ENCODE results near the gene ANAPC1. TPM values are rescaled to one million over a fixed set of nuclear protein-coding genes. Genes with fewer than 3 reads are reported as not detected.
A peak's percentile ranks its signal among the peaks of the same experiment; 100 is the strongest.

The ANAPC1 gene
- total RNA-seq, 1 donor from 2014 or later = 52.9 TPM

GRCh38 chr2:111924617-111925107 lies 40.7 kb upstream of the ANAPC1 start:
- no peaks in the 10 kb centered on the region for H3K27me3 Mint-ChIP-seq
- no peak for DNase-seq (ENCODE audit: extremely low spot score, unreplicated experiment)
- peak overlapping the region; percentile 10 for H3K4me3 Mint-ChIP-seq
- peak overlapping the region; percentile 77 for H3K27ac Mint-ChIP-seq
- H3K4me1 Mint-ChIP-seq (ENCODE audit: unreplicated experiment) = peaks cover 41% of the 10 kb centered on the region
- peaks cover 22% of the 10 kb centered on the region for H3K36me3 Mint-ChIP-seq
- TF ChIP-seq, protein P1, sequence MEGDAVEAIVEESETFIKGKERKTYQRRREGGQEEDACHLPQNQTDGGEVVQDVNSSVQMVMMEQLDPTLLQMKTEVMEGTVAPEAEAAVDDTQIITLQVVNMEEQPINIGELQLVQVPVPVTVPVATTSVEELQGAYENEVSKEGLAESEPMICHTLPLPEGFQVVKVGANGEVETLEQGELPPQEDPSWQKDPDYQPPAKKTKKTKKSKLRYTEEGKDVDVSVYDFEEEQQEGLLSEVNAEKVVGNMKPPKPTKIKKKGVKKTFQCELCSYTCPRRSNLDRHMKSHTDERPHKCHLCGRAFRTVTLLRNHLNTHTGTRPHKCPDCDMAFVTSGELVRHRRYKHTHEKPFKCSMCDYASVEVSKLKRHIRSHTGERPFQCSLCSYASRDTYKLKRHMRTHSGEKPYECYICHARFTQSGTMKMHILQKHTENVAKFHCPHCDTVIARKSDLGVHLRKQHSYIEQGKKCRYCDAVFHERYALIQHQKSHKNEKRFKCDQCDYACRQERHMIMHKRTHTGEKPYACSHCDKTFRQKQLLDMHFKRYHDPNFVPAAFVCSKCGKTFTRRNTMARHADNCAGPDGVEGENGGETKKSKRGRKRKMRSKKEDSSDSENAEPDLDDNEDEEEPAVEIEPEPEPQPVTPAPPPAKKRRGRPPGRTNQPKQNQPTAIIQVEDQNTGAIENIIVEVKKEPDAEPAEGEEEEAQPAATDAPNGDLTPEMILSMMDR (conservative IDR thresholded peaks at IDR 0.05) = no peak
- no peaks in the 10 kb centered on the region for H3K9me3 Mint-ChIP-seq

GRCh38 chr2:111923276-111923804 lies 39.3 kb upstream of the ANAPC1 start:
- Mint-ChIP-seq H3K4me1 (ENCODE audit: unreplicated experiment) (peaks cover 54% of the 10 kb centered on the region), H3K9me3 (no peaks in the 10 kb centered on the region), H3K27ac (peak overlapping the region; percentile 15), H3K27me3 (no peaks in the 10 kb centered on the region), H3K36me3 (peaks cover 18% of the 10 kb centered on the region), H3K4me3 (peak overlapping the region; percentile 55)
- peak; percentile 79 for DNase-seq (ENCODE audit: extremely low spot score, unreplicated experiment)
- TF ChIP-seq, protein P1 (conservative IDR thresholded peaks at IDR 0.05) = no peak

GRCh38 chr2:111919794-111920608 lies 36.0 kb upstream of the ANAPC1 start:
- peaks cover 65% of the 10 kb centered on the region for H3K4me1 Mint-ChIP-seq (ENCODE audit: unreplicated experiment)
- no peaks in the 10 kb centered on the region for H3K27me3 Mint-ChIP-seq
- TF ChIP-seq, protein P1 (conservative IDR thresholded peaks at IDR 0.05) = no peak
- peaks cover 13% of the 10 kb centered on the region for H3K36me3 Mint-ChIP-seq
- peak overlapping the region; percentile 74 for H3K27ac Mint-ChIP-seq
- H3K4me3 Mint-ChIP-seq = peak overlapping the region; percentile 45
- no peaks in the 10 kb centered on the region for H3K9me3 Mint-ChIP-seq
- no peak for DNase-seq (ENCODE audit: extremely low spot score, unreplicated experiment)

DNA sequence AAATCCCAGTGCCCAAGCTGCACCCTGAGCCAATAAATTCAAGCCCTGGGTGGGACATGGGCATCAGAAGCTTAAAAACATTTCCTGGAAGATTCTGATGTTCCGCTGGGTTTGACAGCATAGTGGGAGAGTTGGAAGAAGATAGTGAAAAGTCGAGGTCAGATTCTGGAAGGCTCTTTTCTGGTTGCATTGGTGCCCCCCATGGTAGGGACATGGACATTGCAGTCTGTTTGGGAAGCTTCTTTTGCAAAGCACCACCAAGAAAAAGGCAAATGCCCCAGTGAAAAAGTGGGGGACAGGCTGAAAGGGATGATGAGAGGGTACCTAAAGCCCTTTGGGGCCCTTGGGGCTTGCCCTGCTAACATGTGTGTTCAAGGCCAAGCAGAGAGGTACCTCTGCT lies 35.4 kb upstream of the ANAPC1 start:
- no peak for DNase-seq (ENCODE audit: extremely low spot score, unreplicated experiment)
- Mint-ChIP-seq H3K27me3 (no peaks in the 10 kb centered on the region), H3K4me3 (no peak overlapping the region), H3K27ac (no peak overlapping the region), H3K9me3 (no peaks in the 10 kb centered on the region), H3K4me1 (ENCODE audit: unreplicated experiment) (peaks cover 63% of the 10 kb centered on the region), H3K36me3 (peaks cover 7% of the 10 kb centered on the region)
- TF ChIP-seq, protein P1 (conservative IDR thresholded peaks at IDR 0.05) = peak; percentile 33

DNA sequence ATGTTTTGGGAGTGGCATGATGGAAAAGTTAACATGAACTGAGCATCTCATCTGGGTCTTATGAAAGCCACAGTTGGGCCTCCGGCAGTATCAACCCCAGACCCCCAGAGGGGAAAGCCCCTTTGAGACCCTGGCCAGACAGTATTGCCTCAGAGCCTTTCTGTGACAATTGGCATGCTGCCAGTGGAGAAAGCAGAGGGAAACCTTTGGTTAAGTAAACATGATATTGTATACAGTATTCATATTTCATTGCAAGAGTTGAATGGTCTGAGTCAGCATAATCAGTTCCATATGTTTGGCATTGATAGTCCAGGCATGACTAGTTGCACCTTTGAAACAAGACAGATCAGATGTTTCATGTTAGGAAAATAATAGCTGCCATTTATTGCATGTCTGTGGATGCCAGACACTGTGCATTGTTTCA lies 34.4 kb upstream of the ANAPC1 start:
- peak overlapping the region; percentile 69 for H3K4me3 Mint-ChIP-seq
- H3K4me1 Mint-ChIP-seq (ENCODE audit: unreplicated experiment) = peaks cover 57% of the 10 kb centered on the region
- H3K27ac Mint-ChIP-seq = peak overlapping the region; percentile 53

More for the DNA sequence above, 34.4 kb upstream of the ANAPC1 start:
- H3K27me3 Mint-ChIP-seq = no peaks in the 10 kb centered on the region
- H3K9me3 Mint-ChIP-seq = no peaks in the 10 kb centered on the region
- peaks cover 5% of the 10 kb centered on the region for H3K36me3 Mint-ChIP-seq
- TF ChIP-seq, protein P1 (conservative IDR thresholded peaks at IDR 0.05) = no peak
- DNase-seq (ENCODE audit: extremely low spot score, unreplicated experiment) = no peak

Data from type B pancreatic cell (in vitro differentiated cells).